ENCODE measurements around the gene MICAL3.

DNA sequence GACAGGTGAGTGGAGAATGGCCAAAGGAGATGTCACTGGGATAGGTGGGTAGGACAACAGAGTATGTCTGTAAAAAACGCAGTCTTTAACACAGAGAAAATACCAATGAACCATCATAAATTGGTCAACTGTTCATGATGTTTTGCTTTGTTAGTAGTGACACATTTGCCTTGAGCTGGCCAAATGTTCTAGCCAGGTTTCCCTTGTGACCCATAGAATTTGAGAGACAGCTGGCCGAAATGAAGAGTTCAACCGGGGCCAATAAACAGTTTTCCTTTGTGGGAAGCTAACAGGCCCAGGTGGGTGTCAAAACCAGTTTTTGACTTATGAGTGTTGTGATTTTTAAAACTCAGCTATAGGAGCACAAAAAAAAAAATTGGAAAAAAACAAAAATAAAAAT is 133.5 kb downstream of the MICAL3 start:
- TF ChIP-seq, protein P1, sequence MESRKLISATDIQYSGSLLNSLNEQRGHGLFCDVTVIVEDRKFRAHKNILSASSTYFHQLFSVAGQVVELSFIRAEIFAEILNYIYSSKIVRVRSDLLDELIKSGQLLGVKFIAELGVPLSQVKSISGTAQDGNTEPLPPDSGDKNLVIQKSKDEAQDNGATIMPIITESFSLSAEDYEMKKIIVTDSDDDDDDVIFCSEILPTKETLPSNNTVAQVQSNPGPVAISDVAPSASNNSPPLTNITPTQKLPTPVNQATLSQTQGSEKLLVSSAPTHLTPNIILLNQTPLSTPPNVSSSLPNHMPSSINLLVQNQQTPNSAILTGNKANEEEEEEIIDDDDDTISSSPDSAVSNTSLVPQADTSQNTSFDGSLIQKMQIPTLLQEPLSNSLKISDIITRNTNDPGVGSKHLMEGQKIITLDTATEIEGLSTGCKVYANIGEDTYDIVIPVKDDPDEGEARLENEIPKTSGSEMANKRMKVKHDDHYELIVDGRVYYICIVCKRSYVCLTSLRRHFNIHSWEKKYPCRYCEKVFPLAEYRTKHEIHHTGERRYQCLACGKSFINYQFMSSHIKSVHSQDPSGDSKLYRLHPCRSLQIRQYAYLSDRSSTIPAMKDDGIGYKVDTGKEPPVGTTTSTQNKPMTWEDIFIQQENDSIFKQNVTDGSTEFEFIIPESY (IDR thresholded peaks at IDR 0.05; ENCODE audit: borderline replicate concordance, low read depth): no peak
- no peak for TF ChIP-seq POLR2AphosphoS5 (IDR thresholded peaks at IDR 0.05; ENCODE audit: low read depth, low read length)
- TF ChIP-seq, protein P2, sequence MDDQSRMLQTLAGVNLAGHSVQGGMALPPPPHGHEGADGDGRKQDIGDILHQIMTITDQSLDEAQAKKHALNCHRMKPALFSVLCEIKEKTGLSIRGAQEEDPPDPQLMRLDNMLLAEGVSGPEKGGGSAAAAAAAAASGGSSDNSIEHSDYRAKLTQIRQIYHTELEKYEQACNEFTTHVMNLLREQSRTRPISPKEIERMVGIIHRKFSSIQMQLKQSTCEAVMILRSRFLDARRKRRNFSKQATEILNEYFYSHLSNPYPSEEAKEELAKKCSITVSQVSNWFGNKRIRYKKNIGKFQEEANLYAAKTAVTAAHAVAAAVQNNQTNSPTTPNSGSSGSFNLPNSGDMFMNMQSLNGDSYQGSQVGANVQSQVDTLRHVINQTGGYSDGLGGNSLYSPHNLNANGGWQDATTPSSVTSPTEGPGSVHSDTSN (IDR thresholded peaks at IDR 0.05): no peak
- TF ChIP-seq EP300 (IDR thresholded peaks at IDR 0.05; ENCODE audit: borderline replicate concordance in 1 of 2, low read depth in 1 of 2, low read length in 1 of 2): no peak
- TF ChIP-seq SIN3A (IDR thresholded peaks at IDR 0.05; ENCODE audit: borderline replicate concordance, low read depth, low read length): no peak
- TF ChIP-seq, protein P3, sequence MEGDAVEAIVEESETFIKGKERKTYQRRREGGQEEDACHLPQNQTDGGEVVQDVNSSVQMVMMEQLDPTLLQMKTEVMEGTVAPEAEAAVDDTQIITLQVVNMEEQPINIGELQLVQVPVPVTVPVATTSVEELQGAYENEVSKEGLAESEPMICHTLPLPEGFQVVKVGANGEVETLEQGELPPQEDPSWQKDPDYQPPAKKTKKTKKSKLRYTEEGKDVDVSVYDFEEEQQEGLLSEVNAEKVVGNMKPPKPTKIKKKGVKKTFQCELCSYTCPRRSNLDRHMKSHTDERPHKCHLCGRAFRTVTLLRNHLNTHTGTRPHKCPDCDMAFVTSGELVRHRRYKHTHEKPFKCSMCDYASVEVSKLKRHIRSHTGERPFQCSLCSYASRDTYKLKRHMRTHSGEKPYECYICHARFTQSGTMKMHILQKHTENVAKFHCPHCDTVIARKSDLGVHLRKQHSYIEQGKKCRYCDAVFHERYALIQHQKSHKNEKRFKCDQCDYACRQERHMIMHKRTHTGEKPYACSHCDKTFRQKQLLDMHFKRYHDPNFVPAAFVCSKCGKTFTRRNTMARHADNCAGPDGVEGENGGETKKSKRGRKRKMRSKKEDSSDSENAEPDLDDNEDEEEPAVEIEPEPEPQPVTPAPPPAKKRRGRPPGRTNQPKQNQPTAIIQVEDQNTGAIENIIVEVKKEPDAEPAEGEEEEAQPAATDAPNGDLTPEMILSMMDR (IDR thresholded peaks at IDR 0.05): no peak
- no peak for TF ChIP-seq RXRA (IDR thresholded peaks at IDR 0.05; ENCODE audit: borderline replicate concordance, low read depth)
- no peak for TF ChIP-seq CHD2 (IDR thresholded peaks at IDR 0.05; ENCODE audit: low read length, partially characterized antibody)
- TF ChIP-seq, protein P4, sequence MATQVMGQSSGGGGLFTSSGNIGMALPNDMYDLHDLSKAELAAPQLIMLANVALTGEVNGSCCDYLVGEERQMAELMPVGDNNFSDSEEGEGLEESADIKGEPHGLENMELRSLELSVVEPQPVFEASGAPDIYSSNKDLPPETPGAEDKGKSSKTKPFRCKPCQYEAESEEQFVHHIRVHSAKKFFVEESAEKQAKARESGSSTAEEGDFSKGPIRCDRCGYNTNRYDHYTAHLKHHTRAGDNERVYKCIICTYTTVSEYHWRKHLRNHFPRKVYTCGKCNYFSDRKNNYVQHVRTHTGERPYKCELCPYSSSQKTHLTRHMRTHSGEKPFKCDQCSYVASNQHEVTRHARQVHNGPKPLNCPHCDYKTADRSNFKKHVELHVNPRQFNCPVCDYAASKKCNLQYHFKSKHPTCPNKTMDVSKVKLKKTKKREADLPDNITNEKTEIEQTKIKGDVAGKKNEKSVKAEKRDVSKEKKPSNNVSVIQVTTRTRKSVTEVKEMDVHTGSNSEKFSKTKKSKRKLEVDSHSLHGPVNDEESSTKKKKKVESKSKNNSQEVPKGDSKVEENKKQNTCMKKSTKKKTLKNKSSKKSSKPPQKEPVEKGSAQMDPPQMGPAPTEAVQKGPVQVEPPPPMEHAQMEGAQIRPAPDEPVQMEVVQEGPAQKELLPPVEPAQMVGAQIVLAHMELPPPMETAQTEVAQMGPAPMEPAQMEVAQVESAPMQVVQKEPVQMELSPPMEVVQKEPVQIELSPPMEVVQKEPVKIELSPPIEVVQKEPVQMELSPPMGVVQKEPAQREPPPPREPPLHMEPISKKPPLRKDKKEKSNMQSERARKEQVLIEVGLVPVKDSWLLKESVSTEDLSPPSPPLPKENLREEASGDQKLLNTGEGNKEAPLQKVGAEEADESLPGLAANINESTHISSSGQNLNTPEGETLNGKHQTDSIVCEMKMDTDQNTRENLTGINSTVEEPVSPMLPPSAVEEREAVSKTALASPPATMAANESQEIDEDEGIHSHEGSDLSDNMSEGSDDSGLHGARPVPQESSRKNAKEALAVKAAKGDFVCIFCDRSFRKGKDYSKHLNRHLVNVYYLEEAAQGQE (IDR thresholded peaks at IDR 0.05; ENCODE audit: low read depth, low read length): no peak
- no peak for TF ChIP-seq FOSL2 (IDR thresholded peaks at IDR 0.05; ENCODE audit: borderline replicate concordance, low read depth)
- no peak for TF ChIP-seq GABPA (IDR thresholded peaks at IDR 0.05; ENCODE audit: low read depth)
- no peak for TF ChIP-seq YY1 (IDR thresholded peaks at IDR 0.05; ENCODE audit: low read depth)
- TF ChIP-seq SMC3 (IDR thresholded peaks at IDR 0.05; ENCODE audit: low read depth, low read length): no peak
- TF ChIP-seq, protein P5, sequence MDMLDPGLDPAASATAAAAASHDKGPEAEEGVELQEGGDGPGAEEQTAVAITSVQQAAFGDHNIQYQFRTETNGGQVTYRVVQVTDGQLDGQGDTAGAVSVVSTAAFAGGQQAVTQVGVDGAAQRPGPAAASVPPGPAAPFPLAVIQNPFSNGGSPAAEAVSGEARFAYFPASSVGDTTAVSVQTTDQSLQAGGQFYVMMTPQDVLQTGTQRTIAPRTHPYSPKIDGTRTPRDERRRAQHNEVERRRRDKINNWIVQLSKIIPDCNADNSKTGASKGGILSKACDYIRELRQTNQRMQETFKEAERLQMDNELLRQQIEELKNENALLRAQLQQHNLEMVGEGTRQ (IDR thresholded peaks at IDR 0.05; ENCODE audit: borderline replicate concordance, low read depth, low read length): no peak
